Medulla oblongata (tissue), 1 donor: ENCODE results near the gene ADAMTS10.
A peak's percentile ranks its signal among the peaks of the same experiment; 100 is the strongest.
"Not testable (repeated sequence)": the region's sequence is repeated elsewhere in the genome, so short reads cannot be mapped to it uniquely, and the experiment has no call there.

ENCODE experiments used
- DNase-seq: peaks from one replicate; pipeline ENCODE4 v3.0.0-alpha.2; 2015; ENCODE audit errors: extremely low spot score

ADAMTS10 gene

GRCh38 chr19:8593931-8594330, 16.6 kb downstream of the ADAMTS10 start:
- no peak for DNase-seq

- peak; percentile 94 for DNase-seq
These were observed 18.1 kb downstream of the ADAMTS10 start for GRCh38 chr19:8592231-8593009.

GRCh38 chr19:8589177-8589714, 21.3 kb downstream of the ADAMTS10 start:
- DNase-seq: no peak

GRCh38 chr19:8585894-8586750, 24.4 kb downstream of the ADAMTS10 start:
- no peak for DNase-seq

GRCh38 chr19:8584965-8585893, 25.3 kb downstream of the ADAMTS10 start:
- no peak for DNase-seq

- DNase-seq: peak; percentile 79
These were observed 29.7 kb downstream of the ADAMTS10 start for GRCh38 chr19:8580710-8581281.

GRCh38 chr19:8578642-8579265, 31.8 kb downstream of the ADAMTS10 start:
- DNase-seq: peak; percentile 77

GRCh38 chr19:8577741-8578140, 32.8 kb downstream of the ADAMTS10 start:
- no peak for DNase-seq

GRCh38 chr19:8577247-8577646, 33.3 kb downstream of the ADAMTS10 start, which contains the start of gene MYO1F:
Gene MYO1F, minus strand, starts transcription at chr19:8577442. Its CDS starts 133 bp downstream, at chr19:8577309.
- DNase-seq: peak; percentile 64

- peak; percentile 36 for DNase-seq
These were observed 34.1 kb downstream of the ADAMTS10 start for GRCh38 chr19:8576273-8576993.

GRCh38 chr19:8575467-8575997, 35.0 kb downstream of the ADAMTS10 start:
- peak; percentile 21 for DNase-seq

GRCh38 chr19:8574619-8574922, 35.9 kb downstream of the ADAMTS10 start:
- DNase-seq: not testable (repeated sequence)

GRCh38 chr19:8573316-8573715, 37.2 kb downstream of the ADAMTS10 start:
- no peak for DNase-seq

- DNase-seq: peak; percentile 74
These were observed 39.5 kb downstream of the ADAMTS10 start for GRCh38 chr19:8571006-8571411.

GRCh38 chr19:8569066-8569771, 41.3 kb downstream of the ADAMTS10 start:
- DNase-seq: peak; percentile 76

- peak; percentile 67 for DNase-seq
These were observed 42.9 kb downstream of the ADAMTS10 start for GRCh38 chr19:8567522-8568172.

GRCh38 chr19:8566855-8567254, 43.7 kb downstream of the ADAMTS10 start:
- DNase-seq: no peak

GRCh38 chr19:8564866-8565265, 45.6 kb downstream of the ADAMTS10 start:
- not testable (repeated sequence) for DNase-seq
